HepG2 (cell line): Measurements from ENCODE around the gene DRC7. TPM values are rescaled to one million over a fixed set of nuclear protein-coding genes. Genes with fewer than 3 reads are reported as not detected.
A peak's percentile ranks its signal among the peaks of the same experiment; 100 is the strongest.

Experiments used
- GABPB1 ChIP-seq: IDR thresholded peaks from 2 replicates; pipeline ENCODE4 v1.6.1; 2016; ENCODE audit warnings: mild to moderate bottlenecking, missing genetic modification reagents, moderate library complexity, missing compliant biosample characterization
- KDM2A ChIP-seq: sonication (generic); formaldehyde crosslinking; IDR thresholded peaks from 2 replicates; pipeline ENCODE4 v1.4.0; 2020; ENCODE audit warnings: low read depth, missing genetic modification reagents, borderline replicate concordance
- KDM6A ChIP-seq: IDR thresholded peaks from 2 replicates; pipeline ENCODE4 v1.6.1; 2016; ENCODE audit warnings: low read depth
- RAD51 ChIP-seq: fragments of 450-650 bp; IDR thresholded peaks from 2 replicates; pipeline ENCODE4 v1.6.1; 2016; ENCODE audit warnings: borderline replicate concordance
- SETDB1 ChIP-seq: sonication (generic); formaldehyde crosslinking; IDR thresholded peaks from 2 replicates; pipeline ENCODE4 v1.5.1; 2020; ENCODE audit warnings: missing genetic modification reagents, mild to moderate bottlenecking, borderline replicate concordance
- ZKSCAN5 ChIP-seq: sonication (generic); formaldehyde crosslinking; IDR thresholded peaks from 2 replicates; pipeline ENCODE4 v1.5.1; 2020; ENCODE audit warnings: mild to moderate bottlenecking, missing genetic modification reagents
- ZNF335 ChIP-seq: sonication (generic); formaldehyde crosslinking; IDR thresholded peaks from 2 replicates; pipeline ENCODE4 v1.4.0; 2020; ENCODE audit warnings: missing genetic modification reagents
- ZNF496 ChIP-seq: sonication (generic); formaldehyde crosslinking; IDR thresholded peaks from 2 replicates; pipeline ENCODE4 v1.8.1; 2023; ENCODE audit warnings: mild to moderate bottlenecking, moderate library complexity, missing genetic modification reagents; ENCODE audit not compliant: insufficient replicate concordance
- ZNF83 ChIP-seq: sonication (generic); formaldehyde crosslinking; IDR thresholded peaks from 2 replicates; pipeline ENCODE4 v1.4.0; 2020; ENCODE audit warnings: missing genetic modification reagents, mild to moderate bottlenecking, borderline replicate concordance
- ZSCAN9 ChIP-seq: IDR thresholded peaks from 2 replicates; pipeline ENCODE4 v1.6.1; 2016; ENCODE audit warnings: borderline replicate concordance
- polyA plus RNA-seq, 8 experiments: library from polyadenylated mRNA; depleted of rRNA in 3 of 8; stranded (reverse) in 7 of 8; unstranded in 1 of 8; fragments of >200 nt; fragmentation: Illumina TruSeq in 4 of 8; extraction: Trizol in 4 of 8; gene quantifications; 2 replicates each; pipeline versions ENCODE4 v1.2.1 to v1.2.3, GENCODE V29; 2011 to 2016; ENCODE audit warnings: low read depth in 4 of 8, missing spikeins in 1 of 8, mixed read lengths in 1 of 8; ENCODE audit not compliant: insufficient read depth in 1 of 8
- total RNA-seq, 5 experiments: library from RNA; depleted of rRNA; stranded (reverse); fragments of >200 nt; fragmentation: Illumina TruSeq; extraction: Trizol; gene quantifications; 2 replicates each; pipeline ENCODE4 v1.2.3, GENCODE V29; 2016; ENCODE audit warnings: low read depth in 1 of 5
- TF ChIP-seq, protein P1 (sequence below): IDR thresholded peaks from 2 replicates; pipeline ENCODE4 v1.6.1; 2012; ENCODE audit warnings: low read depth, low read length, improper control_type of control experiment
- TF ChIP-seq, protein P2 (sequence below): sonication (generic); formaldehyde crosslinking; IDR thresholded peaks from 2 replicates; pipeline ENCODE4 v1.4.0; 2020; ENCODE audit warnings: mild to moderate bottlenecking, missing genetic modification reagents, borderline replicate concordance
- TF ChIP-seq, protein P3 (sequence below), 2 experiments: sonication (generic) in 1 of 2; formaldehyde crosslinking in 1 of 2; IDR thresholded peaks; 2 replicates each; pipeline versions ENCODE4 v1.4.0 to v1.6.1; 2018 to 2020; ENCODE audit warnings: missing genetic modification reagents in 2 of 2, borderline replicate concordance in 1 of 2, low read depth in 1 of 2, mild to moderate bottlenecking in 1 of 2, missing biosample characterization in 1 of 2
- TF ChIP-seq, protein P4 (sequence below): sonication (generic); formaldehyde crosslinking; IDR thresholded peaks from 2 replicates; pipeline ENCODE4 v1.4.0; 2020; ENCODE audit warnings: missing genetic modification reagents, mild to moderate bottlenecking, borderline replicate concordance

Gene DRC7
- total and polyA plus RNA-seq, 2 of the 13 experiments (the other 11 are each of a cell fraction or from before 2014, with no cell fraction given): 2.7 to 3.4 TPM

DNA sequence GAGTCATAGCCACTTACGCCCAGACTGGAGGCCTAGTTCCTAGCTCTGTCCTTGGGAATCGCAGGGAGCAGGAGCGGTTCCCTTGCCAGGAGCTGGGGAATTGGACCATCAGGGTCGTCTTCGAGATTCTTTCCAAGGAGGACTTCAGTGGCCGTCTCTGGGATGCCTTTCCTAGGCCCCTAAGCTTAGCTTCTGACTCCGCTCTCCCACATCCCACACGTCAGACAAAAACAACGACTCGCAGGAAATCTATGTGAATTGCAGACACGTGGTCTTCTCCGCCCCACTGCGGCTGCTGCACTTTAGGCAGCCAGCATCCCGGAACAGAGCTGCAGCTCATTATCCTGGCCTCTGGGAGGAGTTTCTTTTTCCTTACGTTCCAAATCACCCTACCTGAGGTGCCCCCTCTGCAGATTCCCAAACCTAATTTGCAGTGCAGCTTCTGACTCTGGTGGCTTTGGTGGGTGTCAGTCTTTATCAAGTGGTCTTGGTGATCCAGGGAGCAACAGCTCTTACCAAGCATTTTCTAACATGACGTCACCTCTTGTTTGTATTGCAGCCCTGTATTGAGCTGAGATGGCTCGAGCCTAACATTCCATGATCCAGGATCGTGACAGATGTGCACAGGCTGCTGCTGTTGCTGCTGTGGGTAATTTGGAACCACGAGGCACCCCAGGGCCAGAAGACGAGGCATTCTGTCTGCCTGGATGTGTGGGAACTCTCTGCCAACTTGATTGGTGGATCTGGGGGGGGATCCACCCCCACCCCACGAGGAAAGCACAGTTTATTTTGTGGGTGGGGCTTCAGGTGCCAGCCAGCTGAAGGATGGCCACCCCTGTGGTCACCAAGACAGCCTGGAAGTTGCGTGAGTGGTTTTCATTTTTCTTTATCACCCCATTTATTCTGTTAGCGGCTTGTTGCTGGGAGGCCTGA is 42.1 kb downstream of the DRC7 start (continued):
- TF ChIP-seq ZSCAN9 (CRISPR knock-in tag): no peak
- peak; percentile 44; the same call in 1 of the 2 replicates for TF ChIP-seq ZNF83 (CRISPR knock-in tag)
- no peak for TF ChIP-seq ZNF496 (CRISPR knock-in tag)
- TF ChIP-seq KDM6A (CRISPR knock-in tag): no peak
- no peak for TF ChIP-seq ZKSCAN5
- no peak for TF ChIP-seq GABPB1 (CRISPR knock-in tag)
- TF ChIP-seq, protein P1, sequence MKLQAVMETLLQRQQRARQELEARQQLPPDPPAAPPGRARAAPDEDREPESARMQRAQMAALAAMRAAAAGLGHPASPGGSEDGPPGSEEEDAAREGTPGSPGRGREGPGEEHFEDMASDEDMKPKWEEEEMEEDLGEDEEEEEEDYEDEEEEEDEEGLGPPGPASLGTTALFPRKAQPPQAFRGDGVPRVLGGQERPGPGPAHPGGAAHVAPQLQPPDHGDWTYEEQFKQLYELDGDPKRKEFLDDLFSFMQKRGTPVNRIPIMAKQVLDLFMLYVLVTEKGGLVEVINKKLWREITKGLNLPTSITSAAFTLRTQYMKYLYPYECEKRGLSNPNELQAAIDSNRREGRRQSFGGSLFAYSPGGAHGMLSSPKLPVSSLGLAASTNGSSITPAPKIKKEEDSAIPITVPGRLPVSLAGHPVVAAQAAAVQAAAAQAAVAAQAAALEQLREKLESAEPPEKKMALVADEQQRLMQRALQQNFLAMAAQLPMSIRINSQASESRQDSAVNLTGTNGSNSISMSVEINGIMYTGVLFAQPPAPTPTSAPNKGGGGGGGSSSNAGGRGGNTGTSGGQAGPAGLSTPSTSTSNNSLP: 0 out of 2 replicates have a peak, but pooled peaks have one; percentile 23
- TF ChIP-seq, protein P2, sequence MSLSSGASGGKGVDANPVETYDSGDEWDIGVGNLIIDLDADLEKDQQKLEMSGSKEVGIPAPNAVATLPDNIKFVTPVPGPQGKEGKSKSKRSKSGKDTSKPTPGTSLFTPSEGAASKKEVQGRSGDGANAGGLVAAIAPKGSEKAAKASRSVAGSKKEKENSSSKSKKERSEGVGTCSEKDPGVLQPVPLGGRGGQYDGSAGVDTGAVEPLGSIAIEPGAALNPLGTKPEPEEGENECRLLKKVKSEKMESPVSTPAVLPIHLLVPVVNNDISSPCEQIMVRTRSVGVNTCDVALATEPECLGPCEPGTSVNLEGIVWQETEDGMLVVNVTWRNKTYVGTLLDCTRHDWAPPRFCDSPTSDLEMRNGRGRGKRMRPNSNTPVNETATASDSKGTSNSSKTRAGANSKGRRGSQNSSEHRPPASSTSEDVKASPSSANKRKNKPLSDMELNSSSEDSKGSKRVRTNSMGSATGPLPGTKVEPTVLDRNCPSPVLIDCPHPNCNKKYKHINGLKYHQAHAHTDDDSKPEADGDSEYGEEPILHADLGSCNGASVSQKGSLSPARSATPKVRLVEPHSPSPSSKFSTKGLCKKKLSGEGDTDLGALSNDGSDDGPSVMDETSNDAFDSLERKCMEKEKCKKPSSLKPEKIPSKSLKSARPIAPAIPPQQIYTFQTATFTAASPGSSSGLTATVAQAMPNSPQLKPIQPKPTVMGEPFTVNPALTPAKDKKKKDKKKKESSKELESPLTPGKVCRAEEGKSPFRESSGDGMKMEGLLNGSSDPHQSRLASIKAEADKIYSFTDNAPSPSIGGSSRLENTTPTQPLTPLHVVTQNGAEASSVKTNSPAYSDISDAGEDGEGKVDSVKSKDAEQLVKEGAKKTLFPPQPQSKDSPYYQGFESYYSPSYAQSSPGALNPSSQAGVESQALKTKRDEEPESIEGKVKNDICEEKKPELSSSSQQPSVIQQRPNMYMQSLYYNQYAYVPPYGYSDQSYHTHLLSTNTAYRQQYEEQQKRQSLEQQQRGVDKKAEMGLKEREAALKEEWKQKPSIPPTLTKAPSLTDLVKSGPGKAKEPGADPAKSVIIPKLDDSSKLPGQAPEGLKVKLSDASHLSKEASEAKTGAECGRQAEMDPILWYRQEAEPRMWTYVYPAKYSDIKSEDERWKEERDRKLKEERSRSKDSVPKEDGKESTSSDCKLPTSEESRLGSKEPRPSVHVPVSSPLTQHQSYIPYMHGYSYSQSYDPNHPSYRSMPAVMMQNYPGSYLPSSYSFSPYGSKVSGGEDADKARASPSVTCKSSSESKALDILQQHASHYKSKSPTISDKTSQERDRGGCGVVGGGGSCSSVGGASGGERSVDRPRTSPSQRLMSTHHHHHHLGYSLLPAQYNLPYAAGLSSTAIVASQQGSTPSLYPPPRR (CRISPR knock-in tag): no peak
- TF ChIP-seq KDM2A (CRISPR knock-in tag): no peak; the same call in 1 of the 2 replicates
- TF ChIP-seq, protein P3, sequence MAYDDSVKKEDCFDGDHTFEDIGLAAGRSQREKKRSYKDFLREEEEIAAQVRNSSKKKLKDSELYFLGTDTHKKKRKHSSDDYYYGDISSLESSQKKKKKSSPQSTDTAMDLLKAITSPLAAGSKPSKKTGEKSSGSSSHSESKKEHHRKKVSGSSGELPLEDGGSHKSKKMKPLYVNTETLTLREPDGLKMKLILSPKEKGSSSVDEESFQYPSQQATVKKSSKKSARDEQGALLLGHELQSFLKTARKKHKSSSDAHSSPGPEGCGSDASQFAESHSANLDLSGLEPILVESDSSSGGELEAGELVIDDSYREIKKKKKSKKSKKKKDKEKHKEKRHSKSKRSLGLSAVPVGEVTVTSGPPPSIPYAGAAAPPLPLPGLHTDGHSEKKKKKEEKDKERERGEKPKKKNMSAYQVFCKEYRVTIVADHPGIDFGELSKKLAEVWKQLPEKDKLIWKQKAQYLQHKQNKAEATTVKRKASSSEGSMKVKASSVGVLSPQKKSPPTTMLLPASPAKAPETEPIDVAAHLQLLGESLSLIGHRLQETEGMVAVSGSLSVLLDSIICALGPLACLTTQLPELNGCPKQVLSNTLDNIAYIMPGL (CRISPR knock-in tag; IDR thresholded peaks at IDR 0.05; ENCODE audit: borderline replicate concordance in 1 of 2, low read depth in 1 of 2): 0 out of 4 replicates have a peak, but pooled peaks of 1 of the 2 experiments have one; percentile 22
- no peak for TF ChIP-seq ZNF335 (CRISPR knock-in tag)
- no peak for TF ChIP-seq RAD51
- TF ChIP-seq, protein P4, sequence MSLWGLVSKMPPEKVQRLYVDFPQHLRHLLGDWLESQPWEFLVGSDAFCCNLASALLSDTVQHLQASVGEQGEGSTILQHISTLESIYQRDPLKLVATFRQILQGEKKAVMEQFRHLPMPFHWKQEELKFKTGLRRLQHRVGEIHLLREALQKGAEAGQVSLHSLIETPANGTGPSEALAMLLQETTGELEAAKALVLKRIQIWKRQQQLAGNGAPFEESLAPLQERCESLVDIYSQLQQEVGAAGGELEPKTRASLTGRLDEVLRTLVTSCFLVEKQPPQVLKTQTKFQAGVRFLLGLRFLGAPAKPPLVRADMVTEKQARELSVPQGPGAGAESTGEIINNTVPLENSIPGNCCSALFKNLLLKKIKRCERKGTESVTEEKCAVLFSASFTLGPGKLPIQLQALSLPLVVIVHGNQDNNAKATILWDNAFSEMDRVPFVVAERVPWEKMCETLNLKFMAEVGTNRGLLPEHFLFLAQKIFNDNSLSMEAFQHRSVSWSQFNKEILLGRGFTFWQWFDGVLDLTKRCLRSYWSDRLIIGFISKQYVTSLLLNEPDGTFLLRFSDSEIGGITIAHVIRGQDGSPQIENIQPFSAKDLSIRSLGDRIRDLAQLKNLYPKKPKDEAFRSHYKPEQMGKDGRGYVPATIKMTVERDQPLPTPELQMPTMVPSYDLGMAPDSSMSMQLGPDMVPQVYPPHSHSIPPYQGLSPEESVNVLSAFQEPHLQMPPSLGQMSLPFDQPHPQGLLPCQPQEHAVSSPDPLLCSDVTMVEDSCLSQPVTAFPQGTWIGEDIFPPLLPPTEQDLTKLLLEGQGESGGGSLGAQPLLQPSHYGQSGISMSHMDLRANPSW (CRISPR knock-in tag): 0 out of 2 replicates have a peak, but pooled peaks have one; percentile 72
- no peak for TF ChIP-seq SETDB1 (CRISPR knock-in tag)
